ENCODE data around the gene ANKS1B.

DNA sequence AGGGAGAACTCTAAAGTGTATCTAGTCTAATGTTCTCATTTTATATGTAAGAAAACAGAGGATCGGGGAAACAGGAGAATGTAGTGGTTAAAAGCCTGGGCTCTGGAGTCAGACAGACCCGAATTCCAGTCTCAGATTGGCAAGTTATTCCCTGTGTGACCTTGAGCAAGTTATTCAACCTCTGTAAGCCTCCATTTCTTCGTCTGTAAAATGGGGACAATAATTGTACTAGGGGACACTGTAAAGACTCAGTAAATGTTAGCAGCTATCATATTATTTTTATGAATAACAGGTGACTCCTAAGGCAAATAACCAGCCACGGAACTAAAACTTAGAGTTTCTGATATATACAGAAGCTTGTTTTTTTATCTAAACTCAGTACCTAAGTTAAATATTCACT is 1187.5 kb downstream of the ANKS1B start:
- TF ChIP-seq, protein P1, sequence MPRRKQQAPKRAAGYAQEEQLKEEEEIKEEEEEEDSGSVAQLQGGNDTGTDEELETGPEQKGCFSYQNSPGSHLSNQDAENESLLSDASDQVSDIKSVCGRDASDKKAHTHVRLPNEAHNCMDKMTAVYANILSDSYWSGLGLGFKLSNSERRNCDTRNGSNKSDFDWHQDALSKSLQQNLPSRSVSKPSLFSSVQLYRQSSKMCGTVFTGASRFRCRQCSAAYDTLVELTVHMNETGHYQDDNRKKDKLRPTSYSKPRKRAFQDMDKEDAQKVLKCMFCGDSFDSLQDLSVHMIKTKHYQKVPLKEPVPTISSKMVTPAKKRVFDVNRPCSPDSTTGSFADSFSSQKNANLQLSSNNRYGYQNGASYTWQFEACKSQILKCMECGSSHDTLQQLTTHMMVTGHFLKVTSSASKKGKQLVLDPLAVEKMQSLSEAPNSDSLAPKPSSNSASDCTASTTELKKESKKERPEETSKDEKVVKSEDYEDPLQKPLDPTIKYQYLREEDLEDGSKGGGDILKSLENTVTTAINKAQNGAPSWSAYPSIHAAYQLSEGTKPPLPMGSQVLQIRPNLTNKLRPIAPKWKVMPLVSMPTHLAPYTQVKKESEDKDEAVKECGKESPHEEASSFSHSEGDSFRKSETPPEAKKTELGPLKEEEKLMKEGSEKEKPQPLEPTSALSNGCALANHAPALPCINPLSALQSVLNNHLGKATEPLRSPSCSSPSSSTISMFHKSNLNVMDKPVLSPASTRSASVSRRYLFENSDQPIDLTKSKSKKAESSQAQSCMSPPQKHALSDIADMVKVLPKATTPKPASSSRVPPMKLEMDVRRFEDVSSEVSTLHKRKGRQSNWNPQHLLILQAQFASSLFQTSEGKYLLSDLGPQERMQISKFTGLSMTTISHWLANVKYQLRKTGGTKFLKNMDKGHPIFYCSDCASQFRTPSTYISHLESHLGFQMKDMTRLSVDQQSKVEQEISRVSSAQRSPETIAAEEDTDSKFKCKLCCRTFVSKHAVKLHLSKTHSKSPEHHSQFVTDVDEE (CRISPR knock-in tag; IDR thresholded peaks at IDR 0.05): no peak
- TF ChIP-seq ZC3H10 (CRISPR knock-in tag; IDR thresholded peaks at IDR 0.05) (no peak), ARNTL (CRISPR knock-in tag; IDR thresholded peaks at IDR 0.05; ENCODE audit: borderline replicate concordance, low read depth) (no peak), ESRRG (CRISPR knock-in tag; IDR thresholded peaks at IDR 0.05) (no peak)
- TF ChIP-seq, protein P2, sequence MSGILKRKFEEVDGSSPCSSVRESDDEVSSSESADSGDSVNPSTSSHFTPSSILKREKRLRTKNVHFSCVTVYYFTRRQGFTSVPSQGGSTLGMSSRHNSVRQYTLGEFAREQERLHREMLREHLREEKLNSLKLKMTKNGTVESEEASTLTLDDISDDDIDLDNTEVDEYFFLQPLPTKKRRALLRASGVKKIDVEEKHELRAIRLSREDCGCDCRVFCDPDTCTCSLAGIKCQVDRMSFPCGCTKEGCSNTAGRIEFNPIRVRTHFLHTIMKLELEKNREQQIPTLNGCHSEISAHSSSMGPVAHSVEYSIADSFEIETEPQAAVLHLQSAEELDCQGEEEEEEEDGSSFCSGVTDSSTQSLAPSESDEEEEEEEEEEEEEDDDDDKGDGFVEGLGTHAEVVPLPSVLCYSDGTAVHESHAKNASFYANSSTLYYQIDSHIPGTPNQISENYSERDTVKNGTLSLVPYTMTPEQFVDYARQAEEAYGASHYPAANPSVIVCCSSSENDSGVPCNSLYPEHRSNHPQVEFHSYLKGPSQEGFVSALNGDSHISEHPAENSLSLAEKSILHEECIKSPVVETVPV (CRISPR knock-in tag; IDR thresholded peaks at IDR 0.05): no peak
- TF ChIP-seq, protein P3, sequence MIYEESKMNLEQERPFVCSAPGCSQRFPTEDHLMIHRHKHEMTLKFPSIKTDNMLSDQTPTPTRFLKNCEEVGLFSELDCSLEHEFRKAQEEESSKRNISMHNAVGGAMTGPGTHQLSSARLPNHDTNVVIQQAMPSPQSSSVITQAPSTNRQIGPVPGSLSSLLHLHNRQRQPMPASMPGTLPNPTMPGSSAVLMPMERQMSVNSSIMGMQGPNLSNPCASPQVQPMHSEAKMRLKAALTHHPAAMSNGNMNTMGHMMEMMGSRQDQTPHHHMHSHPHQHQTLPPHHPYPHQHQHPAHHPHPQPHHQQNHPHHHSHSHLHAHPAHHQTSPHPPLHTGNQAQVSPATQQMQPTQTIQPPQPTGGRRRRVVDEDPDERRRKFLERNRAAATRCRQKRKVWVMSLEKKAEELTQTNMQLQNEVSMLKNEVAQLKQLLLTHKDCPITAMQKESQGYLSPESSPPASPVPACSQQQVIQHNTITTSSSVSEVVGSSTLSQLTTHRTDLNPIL (CRISPR knock-in tag; IDR thresholded peaks at IDR 0.05; ENCODE audit: low read depth): no peak
- TF ChIP-seq, protein P4, sequence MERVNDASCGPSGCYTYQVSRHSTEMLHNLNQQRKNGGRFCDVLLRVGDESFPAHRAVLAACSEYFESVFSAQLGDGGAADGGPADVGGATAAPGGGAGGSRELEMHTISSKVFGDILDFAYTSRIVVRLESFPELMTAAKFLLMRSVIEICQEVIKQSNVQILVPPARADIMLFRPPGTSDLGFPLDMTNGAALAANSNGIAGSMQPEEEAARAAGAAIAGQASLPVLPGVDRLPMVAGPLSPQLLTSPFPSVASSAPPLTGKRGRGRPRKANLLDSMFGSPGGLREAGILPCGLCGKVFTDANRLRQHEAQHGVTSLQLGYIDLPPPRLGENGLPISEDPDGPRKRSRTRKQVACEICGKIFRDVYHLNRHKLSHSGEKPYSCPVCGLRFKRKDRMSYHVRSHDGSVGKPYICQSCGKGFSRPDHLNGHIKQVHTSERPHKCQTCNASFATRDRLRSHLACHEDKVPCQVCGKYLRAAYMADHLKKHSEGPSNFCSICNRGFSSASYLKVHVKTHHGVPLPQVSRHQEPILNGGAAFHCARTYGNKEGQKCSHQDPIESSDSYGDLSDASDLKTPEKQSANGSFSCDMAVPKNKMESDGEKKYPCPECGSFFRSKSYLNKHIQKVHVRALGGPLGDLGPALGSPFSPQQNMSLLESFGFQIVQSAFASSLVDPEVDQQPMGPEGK (CRISPR knock-in tag; IDR thresholded peaks at IDR 0.05; ENCODE audit: borderline replicate concordance): no peak
